Esophagus squamous epithelium (tissue), 4 donors: ENCODE data around the gene ZNF566.

Experiments used
- POLR2A ChIP-seq, 4 donors: fragments of 450-650 bp; IDR thresholded peaks; one replicate each; pipeline ENCODE4 v1.6.1; 2017; ENCODE audit warnings: antibody characterized with exemption in 4 of 4, mild to moderate bottlenecking in 4 of 4, moderate library complexity in 3 of 4
- TF ChIP-seq, protein P1 (sequence below), 6 experiments: fragments of 450-650 bp in 4 of 6; fragments of 200-600 bp in 2 of 6; sonication (generic) in 2 of 6; IDR thresholded peaks; one replicate each; pipeline ENCODE4 v1.5.1; 2016 to 2019; ENCODE audit warnings: antibody characterized with exemption in 6 of 6, mild to moderate bottlenecking in 4 of 6, moderate library complexity in 4 of 6

DNA sequence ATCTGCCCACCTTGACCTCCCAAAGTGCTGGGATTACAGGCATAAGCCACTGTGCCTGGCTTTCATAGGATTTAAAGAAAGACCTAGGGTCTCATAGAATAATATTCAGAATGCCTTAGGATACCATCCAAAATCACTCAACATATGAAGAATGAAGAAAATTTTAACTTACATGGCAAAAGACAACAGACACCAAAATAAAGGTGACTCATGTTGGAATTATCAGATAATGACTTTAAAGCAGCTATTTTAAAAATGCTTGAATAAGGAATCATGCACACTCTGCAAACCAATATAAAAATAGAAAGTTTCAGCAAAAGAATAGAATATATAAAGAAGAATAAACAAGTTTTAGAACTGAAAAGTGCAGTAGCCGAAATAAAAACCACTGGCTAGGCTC lies 29.3 kb downstream of the ZNF566 start:
- TF ChIP-seq, protein P1, sequence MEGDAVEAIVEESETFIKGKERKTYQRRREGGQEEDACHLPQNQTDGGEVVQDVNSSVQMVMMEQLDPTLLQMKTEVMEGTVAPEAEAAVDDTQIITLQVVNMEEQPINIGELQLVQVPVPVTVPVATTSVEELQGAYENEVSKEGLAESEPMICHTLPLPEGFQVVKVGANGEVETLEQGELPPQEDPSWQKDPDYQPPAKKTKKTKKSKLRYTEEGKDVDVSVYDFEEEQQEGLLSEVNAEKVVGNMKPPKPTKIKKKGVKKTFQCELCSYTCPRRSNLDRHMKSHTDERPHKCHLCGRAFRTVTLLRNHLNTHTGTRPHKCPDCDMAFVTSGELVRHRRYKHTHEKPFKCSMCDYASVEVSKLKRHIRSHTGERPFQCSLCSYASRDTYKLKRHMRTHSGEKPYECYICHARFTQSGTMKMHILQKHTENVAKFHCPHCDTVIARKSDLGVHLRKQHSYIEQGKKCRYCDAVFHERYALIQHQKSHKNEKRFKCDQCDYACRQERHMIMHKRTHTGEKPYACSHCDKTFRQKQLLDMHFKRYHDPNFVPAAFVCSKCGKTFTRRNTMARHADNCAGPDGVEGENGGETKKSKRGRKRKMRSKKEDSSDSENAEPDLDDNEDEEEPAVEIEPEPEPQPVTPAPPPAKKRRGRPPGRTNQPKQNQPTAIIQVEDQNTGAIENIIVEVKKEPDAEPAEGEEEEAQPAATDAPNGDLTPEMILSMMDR (IDR thresholded peaks at IDR 0.05), result no peak
- TF ChIP-seq POLR2A (IDR thresholded peaks at IDR 0.05), result no peak
